Endodermal cell (in vitro differentiated cells): Measurements from ENCODE around the gene SLC22A25. TPM values are rescaled to one million over a fixed set of nuclear protein-coding genes. Genes with fewer than 3 reads are reported as not detected.

Experiments
- DNase-seq: peaks from one replicate; pipeline ENCODE4 v3.0.0-alpha.2; 2017
- H3K27ac ChIP-seq: 2 replicates; pipeline ENCODE4 v1.5.1; 2013; ENCODE audit warnings: mild to moderate bottlenecking, low read depth, low read length, moderate library complexity
- H3K27me3 ChIP-seq: 2 replicates; pipeline ENCODE4 v1.6.1; 2013; ENCODE audit warnings: mild to moderate bottlenecking, low read length, moderate library complexity; ENCODE audit not compliant: insufficient read depth, control insufficient read depth, poor library complexity, severe bottlenecking
- H3K36me3 ChIP-seq: 2 replicates; pipeline ENCODE4 v1.7.0; 2013; ENCODE audit warnings: mild to moderate bottlenecking, low read length, moderate library complexity; ENCODE audit not compliant: control insufficient read depth, insufficient read depth
- H3K4me1 ChIP-seq: one replicate; pipeline ENCODE4 v1.7.0; 2013; ENCODE audit warnings: low read length; ENCODE audit not compliant: control insufficient read depth, insufficient read depth
- H3K4me3 ChIP-seq: 2 replicates; pipeline ENCODE4 v1.5.1; 2013; ENCODE audit warnings: mild to moderate bottlenecking, low read length, moderate library complexity
- H3K9ac ChIP-seq: 2 replicates; pipeline ENCODE4 v1.6.1; 2013; ENCODE audit warnings: mild to moderate bottlenecking, low read length, moderate library complexity; ENCODE audit not compliant: poor library complexity, severe bottlenecking; ENCODE audit errors: extremely low read depth
- H3K9me3 ChIP-seq: 2 replicates; pipeline ENCODE4 v1.6.1; 2013; ENCODE audit warnings: mild to moderate bottlenecking, low read length, moderate library complexity; ENCODE audit not compliant: control insufficient read depth
- H3K27ac Mint-ChIP-seq: 2 replicates; pipeline ENCODE4 v1.8.0; 2020; ENCODE audit warnings: mixed read lengths
- H3K27me3 Mint-ChIP-seq: 2 replicates; pipeline ENCODE4 v1.8.0; 2021; ENCODE audit warnings: mild to moderate bottlenecking, mixed read lengths; ENCODE audit not compliant: insufficient read depth
- H3K36me3 Mint-ChIP-seq: 2 replicates; pipeline ENCODE4 v1.8.0; 2020; ENCODE audit warnings: low read depth, mixed read lengths
- H3K4me1 Mint-ChIP-seq: 2 replicates; pipeline ENCODE4 v1.8.0; 2020; ENCODE audit warnings: mixed read lengths
- H3K4me3 Mint-ChIP-seq: 2 replicates; pipeline ENCODE4 v1.8.0; 2020; ENCODE audit warnings: mild to moderate bottlenecking, moderate library complexity, mixed read lengths
- H3K9me3 Mint-ChIP-seq: 2 replicates; pipeline ENCODE4 v1.8.0; 2020; ENCODE audit warnings: mild to moderate bottlenecking, mixed read lengths
- WGBS, 2 experiments: methylation state at CpG; one replicate each; pipeline versions ENCODE4 v1.1.5 to v1.1.7; 2013; ENCODE audit warnings: missing lambda C conversion rate in 2 of 2, mixed read lengths in 1 of 2; ENCODE audit not compliant: insufficient coverage in 1 of 2, insufficient read length in 1 of 2; 5-methylcytosine and 5-hydroxymethylcytosine counted together
- total RNA-seq, 2 donors: library from RNA; stranded (reverse); fragmentation: NEBNext Ultra II Directional in 1 of 2; extraction: Animal tissue kit (Norgen Biotek cat#: 25700) in 1 of 2; gene quantifications; 2 replicates in 1 of 2; 3 replicates in 1 of 2; pipeline ENCODE4 v1.2.1, GENCODE V29; 2021
- TF ChIP-seq, protein P1 (sequence below): fragments of 200-600 bp; sonication (generic); conservative IDR thresholded peaks from 2 replicates; pipeline ENCODE4 v1.5.0; 2021; ENCODE audit warnings: antibody characterized with exemption, mild to moderate bottlenecking

The SLC22A25 gene
- total RNA-seq, 2 donors from 2014 or later, result 0.18 TPM; not detected in 1

DNA sequence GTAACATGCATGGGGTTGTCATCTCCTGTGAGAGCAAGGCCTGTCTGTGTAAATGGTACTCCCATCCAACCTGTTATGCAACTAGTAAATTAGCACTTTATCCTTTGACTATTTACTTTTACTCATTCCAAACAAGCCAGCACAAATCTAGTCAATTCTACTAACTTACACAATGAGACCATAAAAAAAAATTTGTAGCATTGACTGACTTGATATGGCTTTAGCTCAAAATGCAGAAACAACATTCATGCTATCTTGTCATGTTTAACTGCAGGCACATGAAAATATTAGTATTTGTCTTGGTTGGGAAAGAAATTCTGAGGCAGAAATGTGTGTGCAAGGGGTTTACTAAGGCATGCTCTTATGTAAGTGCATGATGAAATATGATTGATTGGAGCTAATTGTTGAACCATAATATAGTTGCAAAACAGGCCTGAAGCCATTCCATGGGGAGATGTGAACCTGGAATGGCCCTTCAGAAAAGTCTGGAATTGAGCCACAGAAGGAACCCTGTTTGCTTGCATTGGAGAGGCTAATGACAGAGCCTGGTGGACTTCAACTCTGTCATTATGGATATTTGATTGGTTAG lies 2.5 kb downstream of the SLC22A25 start:
- no peak for DNase-seq
- peaks cover 27% of the 10 kb centered on the region for H3K9me3 Mint-ChIP-seq

GRCh38 chr11:63240098-63240497 lies 3.3 kb downstream of the SLC22A25 start:
- H3K9me3 Mint-ChIP-seq, result peaks cover 35% of the 10 kb centered on the region
- Histone ChIP-seq H3K4me1 (no peaks in the 10 kb centered on the region), H3K9me3 (peaks cover 17% of the 10 kb centered on the region), H3K4me3 (no peak overlapping the region), H3K36me3 (no peaks in the 10 kb centered on the region), H3K27me3 (no peaks in the 10 kb centered on the region), H3K27ac (no peak overlapping the region), H3K9ac (no peak overlapping the region)
- H3K27ac Mint-ChIP-seq, result no peak overlapping the region
- no CpG with 5 or more reads among the region's 1 CpG for WGBS, 2 experiments
- H3K36me3 Mint-ChIP-seq, result peaks cover 2% of the 10 kb centered on the region
- peaks cover 4% of the 10 kb centered on the region for H3K4me1 Mint-ChIP-seq
- H3K4me3 Mint-ChIP-seq, result no peak overlapping the region
- DNase-seq, result no peak
- H3K27me3 Mint-ChIP-seq, result peaks cover 3% of the 10 kb centered on the region
- TF ChIP-seq, protein P1, sequence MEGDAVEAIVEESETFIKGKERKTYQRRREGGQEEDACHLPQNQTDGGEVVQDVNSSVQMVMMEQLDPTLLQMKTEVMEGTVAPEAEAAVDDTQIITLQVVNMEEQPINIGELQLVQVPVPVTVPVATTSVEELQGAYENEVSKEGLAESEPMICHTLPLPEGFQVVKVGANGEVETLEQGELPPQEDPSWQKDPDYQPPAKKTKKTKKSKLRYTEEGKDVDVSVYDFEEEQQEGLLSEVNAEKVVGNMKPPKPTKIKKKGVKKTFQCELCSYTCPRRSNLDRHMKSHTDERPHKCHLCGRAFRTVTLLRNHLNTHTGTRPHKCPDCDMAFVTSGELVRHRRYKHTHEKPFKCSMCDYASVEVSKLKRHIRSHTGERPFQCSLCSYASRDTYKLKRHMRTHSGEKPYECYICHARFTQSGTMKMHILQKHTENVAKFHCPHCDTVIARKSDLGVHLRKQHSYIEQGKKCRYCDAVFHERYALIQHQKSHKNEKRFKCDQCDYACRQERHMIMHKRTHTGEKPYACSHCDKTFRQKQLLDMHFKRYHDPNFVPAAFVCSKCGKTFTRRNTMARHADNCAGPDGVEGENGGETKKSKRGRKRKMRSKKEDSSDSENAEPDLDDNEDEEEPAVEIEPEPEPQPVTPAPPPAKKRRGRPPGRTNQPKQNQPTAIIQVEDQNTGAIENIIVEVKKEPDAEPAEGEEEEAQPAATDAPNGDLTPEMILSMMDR, result no peak

More for the DNA sequence above, 2.5 kb downstream of the SLC22A25 start:
- Mint-ChIP-seq H3K4me1 (peaks cover 4% of the 10 kb centered on the region), H3K27ac (no peak overlapping the region), H3K36me3 (peaks cover 2% of the 10 kb centered on the region), H3K27me3 (peaks cover 3% of the 10 kb centered on the region), H3K4me3 (no peak overlapping the region)
- TF ChIP-seq, protein P1, result no peak
- no peak overlapping the region for H3K9ac ChIP-seq
- peaks cover 17% of the 10 kb centered on the region for H3K9me3 ChIP-seq
- H3K4me1 ChIP-seq, result no peaks in the 10 kb centered on the region
- H3K27ac ChIP-seq, result no peak overlapping the region
- H3K27me3 ChIP-seq, result no peaks in the 10 kb centered on the region
- H3K36me3 ChIP-seq, result no peaks in the 10 kb centered on the region
- no peak overlapping the region for H3K4me3 ChIP-seq

DNA sequence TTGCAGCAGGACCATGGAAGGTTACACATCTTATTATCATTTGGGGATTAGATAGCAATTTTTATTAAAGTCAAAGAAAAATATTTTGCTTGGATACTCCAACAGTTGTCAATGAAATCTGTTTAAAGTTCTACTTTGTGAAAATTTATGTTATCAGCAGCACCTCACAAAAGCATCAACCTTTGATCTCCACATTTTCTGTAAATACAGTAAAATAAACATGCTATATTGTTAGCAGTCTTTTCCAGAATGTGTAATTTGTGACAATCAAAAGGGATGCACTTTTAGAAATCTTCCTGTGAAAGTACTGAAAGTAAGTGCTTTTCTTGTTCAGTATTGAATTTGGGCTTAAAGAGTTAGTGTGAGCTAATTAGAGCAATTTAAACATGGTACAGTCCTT lies 4.1 kb downstream of the SLC22A25 start:
- Mint-ChIP-seq H3K27ac (no peak overlapping the region), H3K27me3 (peaks cover 3% of the 10 kb centered on the region), H3K36me3 (peaks cover 2% of the 10 kb centered on the region), H3K9me3 (peaks cover 43% of the 10 kb centered on the region), H3K4me1 (peaks cover 4% of the 10 kb centered on the region), H3K4me3 (no peak overlapping the region)
- TF ChIP-seq, protein P1, result no peak
- Histone ChIP-seq H3K27ac (no peak overlapping the region), H3K9ac (no peak overlapping the region), H3K36me3 (no peaks in the 10 kb centered on the region), H3K9me3 (peaks cover 17% of the 10 kb centered on the region), H3K27me3 (no peaks in the 10 kb centered on the region), H3K4me1 (no peaks in the 10 kb centered on the region), H3K4me3 (no peak overlapping the region)
- no peak for DNase-seq
